HEK293 (cell line): ENCODE measurements around the gene PPP1CA.

Source experiments
- CTCF ChIA-PET: fragments of 350-600 bp; formaldehyde crosslinking; extraction: SDS; loops from one replicate; lab custom pipeline; 2021; ENCODE audit warnings: antibody characterized with exemption; lab: Yijun Ruan, JAX
- POLR2A ChIA-PET: fragments of 300-600 bp; formaldehyde crosslinking; extraction: SDS; loops from one replicate; lab custom pipeline; 2020; ENCODE audit warnings: antibody characterized with exemption, inconsistent platforms; lab: Yijun Ruan, JAX
- H3K27ac ChIP-seq: fragments of 200-500 bp; sonication (Bioruptor generic); 2 replicates; pipeline ENCODE4 v1.5.1; 2014; ENCODE audit warnings: low read depth, low read length, control low read depth, inconsistent platforms; ENCODE audit errors: extremely low read depth
- H3K36me3 ChIP-seq, 2 experiments: fragments of 200-500 bp in 1 of 2; sonication (Bioruptor generic) in 1 of 2; 1 replicate in 1 of 2; 2 replicates in 1 of 2; pipeline ENCODE4 v1.5.1; 2014 to 2017; ENCODE audit warnings: inconsistent platforms in 2 of 2, low read length in 2 of 2; ENCODE audit not compliant: control insufficient read depth in 2 of 2, insufficient read depth in 1 of 2
- H3K4me1 ChIP-seq: fragments of 200-500 bp; sonication (Bioruptor generic); 2 replicates; pipeline ENCODE4 v1.5.1; 2014; ENCODE audit warnings: mild to moderate bottlenecking, low read length, inconsistent platforms; ENCODE audit not compliant: control insufficient read depth, insufficient read depth
- H3K4me3 ChIP-seq: 2 replicates; pipeline ENCODE4 v1.5.1; 2011; ENCODE audit warnings: low read depth, mild to moderate bottlenecking, control low read depth, low read length, moderate library complexity
- H3K9me3 ChIP-seq: fragments of 200-500 bp; sonication (Bioruptor generic); 2 replicates; pipeline ENCODE4 v1.5.1; 2014; ENCODE audit warnings: low read depth, low read length, inconsistent platforms; ENCODE audit not compliant: control insufficient read depth, insufficient read depth
- EGR2 ChIP-seq: fragments of 450-650 bp; formaldehyde crosslinking; IDR thresholded peaks from 2 replicates; pipeline ENCODE4 v1.5.1; 2016; ENCODE audit warnings: low read depth, missing biosample characterization, missing genetic modification characterization
- GFI1B ChIP-seq: fragments of 450-650 bp; formaldehyde crosslinking; IDR thresholded peaks from 2 replicates; pipeline ENCODE4 v1.5.1; 2016; ENCODE audit warnings: missing biosample characterization, missing genetic modification characterization
- GLIS2 ChIP-seq: fragments of 450-650 bp; formaldehyde crosslinking; IDR thresholded peaks from 2 replicates; pipeline ENCODE4 v1.5.1; 2016; ENCODE audit warnings: missing biosample characterization, missing genetic modification characterization
- HOXC10 ChIP-seq: sonication (generic); formaldehyde crosslinking; IDR thresholded peaks from 2 replicates; pipeline ENCODE4 v1.8.1; 2023; ENCODE audit warnings: mild to moderate bottlenecking, missing genetic modification reagents
- IKZF3 ChIP-seq: fragments of 450-650 bp; IDR thresholded peaks from 2 replicates; pipeline ENCODE4 v1.5.0; 2018; ENCODE audit warnings: missing biosample characterization, mild to moderate bottlenecking, missing genetic modification characterization, moderate library complexity
- MEIS1 ChIP-seq: sonication (generic); formaldehyde crosslinking; IDR thresholded peaks from 2 replicates; pipeline ENCODE4 v1.8.1; 2022; ENCODE audit warnings: missing genetic modification reagents, mild to moderate bottlenecking, borderline replicate concordance
- TRIM28 ChIP-seq: IDR thresholded peaks from 2 replicates; pipeline ENCODE4 v1.6.1; 2011; ENCODE audit warnings: low read length, control low read depth, borderline replicate concordance
- ZBTB7A ChIP-seq: fragments of 450-650 bp; formaldehyde crosslinking; IDR thresholded peaks from 2 replicates; pipeline ENCODE4 v1.5.1; 2016; ENCODE audit warnings: low read depth, missing biosample characterization, missing genetic modification characterization
- ZNF146 ChIP-seq: fragments of 450-650 bp; formaldehyde crosslinking; IDR thresholded peaks from 2 replicates; pipeline ENCODE4 v1.5.1; 2016; ENCODE audit warnings: missing biosample characterization, missing genetic modification characterization
- ZNF211 ChIP-seq: fragments of 450-650 bp; formaldehyde crosslinking; IDR thresholded peaks from 2 replicates; pipeline ENCODE4 v1.5.1; 2016; ENCODE audit warnings: low read depth, missing biosample characterization, missing genetic modification characterization
- ZNF214 ChIP-seq: fragments of 450-650 bp; formaldehyde crosslinking; IDR thresholded peaks from 2 replicates; pipeline ENCODE4 v1.5.1; 2017; ENCODE audit warnings: missing biosample characterization, mild to moderate bottlenecking, missing genetic modification characterization, borderline replicate concordance
- ZNF23 ChIP-seq: fragments of 450-650 bp; formaldehyde crosslinking; IDR thresholded peaks from 2 replicates; pipeline ENCODE4 v1.5.1; 2016; ENCODE audit warnings: missing biosample characterization, missing genetic modification characterization, borderline replicate concordance
- ZNF248 ChIP-seq: fragments of 450-650 bp; formaldehyde crosslinking; IDR thresholded peaks from 2 replicates; pipeline ENCODE4 v1.5.1; 2017; ENCODE audit warnings: missing biosample characterization, missing genetic modification characterization
- ZNF302 ChIP-seq: fragments of 450-650 bp; formaldehyde crosslinking; IDR thresholded peaks from 2 replicates; pipeline ENCODE4 v1.5.1; 2016; ENCODE audit warnings: missing biosample characterization, missing genetic modification characterization, low read depth
- ZNF398 ChIP-seq: fragments of 450-650 bp; formaldehyde crosslinking; IDR thresholded peaks from 2 replicates; pipeline ENCODE4 v1.5.1; 2017; ENCODE audit warnings: missing biosample characterization, missing genetic modification characterization
- ZNF555 ChIP-seq: fragments of 450-650 bp; formaldehyde crosslinking; conservative IDR thresholded peaks from 2 replicates; pipeline ENCODE4 v1.5.1; 2017; ENCODE audit warnings: missing biosample characterization, mild to moderate bottlenecking, missing genetic modification characterization, inconsistent platforms
- ZNF610 ChIP-seq: fragments of 450-650 bp; formaldehyde crosslinking; IDR thresholded peaks from 2 replicates; pipeline ENCODE4 v1.5.1; 2016; ENCODE audit warnings: missing biosample characterization, missing genetic modification characterization, borderline replicate concordance
- ZNF654 ChIP-seq: fragments of 450-650 bp; formaldehyde crosslinking; IDR thresholded peaks from 2 replicates; pipeline ENCODE4 v1.5.1; 2016; ENCODE audit warnings: low read depth, missing biosample characterization, missing genetic modification characterization
- ZNF704 ChIP-seq: fragments of 450-650 bp; formaldehyde crosslinking; IDR thresholded peaks from 2 replicates; pipeline ENCODE4 v1.5.1; 2016; ENCODE audit warnings: missing biosample characterization, missing genetic modification characterization
- TF ChIP-seq, protein P1 (sequence below): fragments of 450-650 bp; formaldehyde crosslinking; IDR thresholded peaks from 2 replicates; pipeline ENCODE4 v1.5.1; 2017; ENCODE audit warnings: missing biosample characterization, missing genetic modification characterization
- TF ChIP-seq, protein P2 (sequence below): fragments of 450-650 bp; formaldehyde crosslinking; IDR thresholded peaks from 2 replicates; pipeline ENCODE4 v1.5.1; 2016; ENCODE audit warnings: missing biosample characterization, missing genetic modification characterization
- TF ChIP-seq, protein P3 (sequence below): fragments of 450-650 bp; formaldehyde crosslinking; optimal IDR thresholded peaks from 2 replicates; pipeline ENCODE3; 2016; ENCODE audit warnings: missing biosample characterization, mild to moderate bottlenecking, missing genetic modification characterization

The PPP1CA gene

DNA sequence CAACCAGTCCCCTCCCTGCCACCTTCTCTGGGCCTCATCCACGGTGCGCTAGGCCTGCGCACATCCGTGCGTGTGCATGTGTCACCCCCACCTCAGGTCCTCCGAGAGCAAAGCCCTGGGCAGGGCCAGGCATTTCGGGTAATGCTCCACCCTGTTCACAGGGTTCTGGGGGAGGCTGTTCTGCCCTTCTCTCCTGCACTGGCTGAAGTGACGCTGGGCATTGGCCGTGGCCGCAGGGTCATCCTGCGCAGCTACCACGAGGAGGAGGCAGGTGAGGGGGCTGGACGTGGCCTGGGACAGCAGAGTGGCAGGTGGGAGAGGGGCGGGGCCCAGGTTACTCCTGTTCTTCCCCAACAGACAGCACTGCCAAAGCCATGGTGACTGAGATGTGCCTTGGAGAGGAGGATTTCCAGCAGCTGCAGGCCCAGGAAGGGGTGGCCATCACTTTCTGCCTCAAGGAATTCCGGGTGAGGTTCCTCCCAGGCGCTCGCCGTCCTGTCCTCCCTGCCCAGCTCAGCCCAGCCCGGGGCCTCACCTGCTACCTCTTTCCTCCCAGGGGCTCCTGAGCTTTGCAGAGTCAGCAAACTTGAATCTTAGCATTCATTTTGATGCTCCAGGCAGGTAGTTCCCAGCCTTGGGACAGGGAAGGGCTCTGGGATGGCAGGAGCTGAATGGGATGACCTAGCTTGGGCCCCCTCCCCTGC is 6.0 kb downstream of the PPP1CA start:
- ChIA-PET POLR2A (interaction anchor here (0.9 to 1.2 kb wide), 5 partner anchors 12 to 78 kb away, joined by 3 to 5 read pairs (median 5); partner anchors contain the start of gene PTPRCAP), CTCF (interaction anchor here (0.5 to 0.7 kb wide), 3 partner anchors 41 to 218 kb away, joined by 3 read pairs; no protein-coding TSS in a partner anchor)
- Histone ChIP-seq H3K4me1 (0 out of 2 replicates have a peak, but pooled peaks cover 3% of the 10 kb centered on the region), H3K36me3 (peaks cover 0 to 67% of the 10 kb centered on the region in 2 experiments; a peak in 2 of 3 replicates), H3K27ac (no peak overlapping the region), H3K4me3 (no peak overlapping the region), H3K9me3 (no peaks in the 10 kb centered on the region)
- TF ChIP-seq ZNF398 (tag by site-specific recombination) (no peak), ZNF248 (tag by site-specific recombination) (no peak), ZNF704 (tag by site-specific recombination) (no peak), ZNF555 (no peak), ZNF146 (no peak), ZNF610 (no peak), ZNF654 (tag by site-specific recombination) (no peak)
- TF ChIP-seq, protein P1, sequence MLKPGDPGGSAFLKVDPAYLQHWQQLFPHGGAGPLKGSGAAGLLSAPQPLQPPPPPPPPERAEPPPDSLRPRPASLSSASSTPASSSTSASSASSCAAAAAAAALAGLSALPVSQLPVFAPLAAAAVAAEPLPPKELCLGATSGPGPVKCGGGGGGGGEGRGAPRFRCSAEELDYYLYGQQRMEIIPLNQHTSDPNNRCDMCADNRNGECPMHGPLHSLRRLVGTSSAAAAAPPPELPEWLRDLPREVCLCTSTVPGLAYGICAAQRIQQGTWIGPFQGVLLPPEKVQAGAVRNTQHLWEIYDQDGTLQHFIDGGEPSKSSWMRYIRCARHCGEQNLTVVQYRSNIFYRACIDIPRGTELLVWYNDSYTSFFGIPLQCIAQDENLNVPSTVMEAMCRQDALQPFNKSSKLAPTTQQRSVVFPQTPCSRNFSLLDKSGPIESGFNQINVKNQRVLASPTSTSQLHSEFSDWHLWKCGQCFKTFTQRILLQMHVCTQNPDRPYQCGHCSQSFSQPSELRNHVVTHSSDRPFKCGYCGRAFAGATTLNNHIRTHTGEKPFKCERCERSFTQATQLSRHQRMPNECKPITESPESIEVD (tag by site-specific recombination) = no peak

DNA sequence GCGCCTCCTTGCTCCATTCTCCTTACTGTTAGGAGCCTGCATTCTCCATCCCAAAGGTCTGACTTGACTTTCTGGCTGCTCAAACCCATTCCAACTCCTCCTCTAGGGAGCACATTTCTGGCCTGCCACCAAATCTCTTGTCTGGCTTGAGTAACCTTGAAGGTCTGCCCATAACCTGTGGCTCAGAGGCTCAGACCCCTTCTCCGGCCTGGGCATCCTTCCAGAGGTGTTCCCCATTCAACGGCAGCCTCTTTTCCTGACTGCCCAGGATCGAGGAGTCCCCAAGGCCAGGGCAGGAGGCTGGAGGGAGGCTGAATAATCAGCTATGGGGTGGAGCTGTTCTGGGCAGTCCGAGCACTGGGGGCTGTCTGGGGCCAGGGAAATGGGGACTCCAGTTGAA is 7.7 kb downstream of the PPP1CA start:
- TF ChIP-seq, protein P2, sequence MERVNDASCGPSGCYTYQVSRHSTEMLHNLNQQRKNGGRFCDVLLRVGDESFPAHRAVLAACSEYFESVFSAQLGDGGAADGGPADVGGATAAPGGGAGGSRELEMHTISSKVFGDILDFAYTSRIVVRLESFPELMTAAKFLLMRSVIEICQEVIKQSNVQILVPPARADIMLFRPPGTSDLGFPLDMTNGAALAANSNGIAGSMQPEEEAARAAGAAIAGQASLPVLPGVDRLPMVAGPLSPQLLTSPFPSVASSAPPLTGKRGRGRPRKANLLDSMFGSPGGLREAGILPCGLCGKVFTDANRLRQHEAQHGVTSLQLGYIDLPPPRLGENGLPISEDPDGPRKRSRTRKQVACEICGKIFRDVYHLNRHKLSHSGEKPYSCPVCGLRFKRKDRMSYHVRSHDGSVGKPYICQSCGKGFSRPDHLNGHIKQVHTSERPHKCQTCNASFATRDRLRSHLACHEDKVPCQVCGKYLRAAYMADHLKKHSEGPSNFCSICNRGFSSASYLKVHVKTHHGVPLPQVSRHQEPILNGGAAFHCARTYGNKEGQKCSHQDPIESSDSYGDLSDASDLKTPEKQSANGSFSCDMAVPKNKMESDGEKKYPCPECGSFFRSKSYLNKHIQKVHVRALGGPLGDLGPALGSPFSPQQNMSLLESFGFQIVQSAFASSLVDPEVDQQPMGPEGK (tag by site-specific recombination) = no peak
- TF ChIP-seq ZNF23 (tag by site-specific recombination) (no peak), ZNF214 (tag by site-specific recombination) (no peak), IKZF3 (tag by site-specific recombination) (no peak), HOXC10 (no peak), GLIS2 (tag by site-specific recombination) (no peak), MEIS1 (CRISPR knock-in tag) (no peak), ZNF302 (tag by site-specific recombination) (no peak), EGR2 (tag by site-specific recombination) (no peak), ZBTB7A (tag by site-specific recombination) (no peak), GFI1B (no peak), ZNF211 (no peak), TRIM28 (no peak)
- TF ChIP-seq, protein P3, sequence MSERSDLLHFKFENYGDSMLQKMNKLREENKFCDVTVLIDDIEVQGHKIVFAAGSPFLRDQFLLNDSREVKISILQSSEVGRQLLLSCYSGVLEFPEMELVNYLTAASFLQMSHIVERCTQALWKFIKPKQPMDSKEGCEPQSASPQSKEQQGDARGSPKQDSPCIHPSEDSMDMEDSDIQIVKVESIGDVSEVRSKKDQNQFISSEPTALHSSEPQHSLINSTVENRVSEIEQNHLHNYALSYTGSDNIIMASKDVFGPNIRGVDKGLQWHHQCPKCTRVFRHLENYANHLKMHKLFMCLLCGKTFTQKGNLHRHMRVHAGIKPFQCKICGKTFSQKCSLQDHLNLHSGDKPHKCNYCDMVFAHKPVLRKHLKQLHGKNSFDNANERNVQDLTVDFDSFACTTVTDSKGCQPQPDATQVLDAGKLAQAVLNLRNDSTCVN (tag by site-specific recombination) = no peak

More for the DNA sequence above, 7.7 kb downstream of the PPP1CA start:
- ChIA-PET CTCF (interaction anchor here (25.6 kb wide), 1 partner anchor 30 kb away, joined by 898 read pairs; the partner anchor contains the start of genes CLCF1 and POLD4), POLR2A (interaction anchor here (0.6 to 3.5 kb wide), 2 partner anchors 7 to 236 kb away, joined by 3 to 53 read pairs; partner anchors contain the start of genes NUDT8 and PPP1CA)
- Histone ChIP-seq H3K9me3 (no peaks in the 10 kb centered on the region), H3K27ac (no peak overlapping the region), H3K36me3 (peaks cover 0 to 52% of the 10 kb centered on the region in 2 experiments; a peak in 2 of 3 replicates), H3K4me1 (0 out of 2 replicates have a peak, but pooled peaks cover 3% of the 10 kb centered on the region), H3K4me3 (no peak overlapping the region)
